ENCODE results near the gene ANTXR1.

ANTXR1 gene

GRCh38 chr2:69036926-69037325 is 23.9 kb downstream of the ANTXR1 start:
- DNase-seq = no peak

- no peak for DNase-seq
Observed at GRCh38 chr2:69041214-69041613, 28.2 kb downstream of the ANTXR1 start.

GRCh38 chr2:69043736-69044400 is 30.9 kb downstream of the ANTXR1 start:
- no peak for DNase-seq

- DNase-seq = no peak
Observed at GRCh38 chr2:69046221-69046662, 33.3 kb downstream of the ANTXR1 start.

GRCh38 chr2:69047625-69048145 is 34.7 kb downstream of the ANTXR1 start:
- DNase-seq = no peak

- DNase-seq = no peak
Observed at GRCh38 chr2:69050802-69051201, 37.8 kb downstream of the ANTXR1 start.

GRCh38 chr2:69053416-69053965 is 40.5 kb downstream of the ANTXR1 start:
- DNase-seq = no peak

GRCh38 chr2:69054431-69054830 is 41.5 kb downstream of the ANTXR1 start:
- DNase-seq = no peak

- DNase-seq = no peak
Observed at GRCh38 chr2:69055688-69056470, 42.9 kb downstream of the ANTXR1 start.

GRCh38 chr2:69057660-69058059 is 44.7 kb downstream of the ANTXR1 start:
- no peak for DNase-seq

GRCh38 chr2:69059731-69060290 is 46.8 kb downstream of the ANTXR1 start:
- DNase-seq = no peak

GRCh38 chr2:69060938-69061501 is 48.0 kb downstream of the ANTXR1 start:
- DNase-seq = no peak

GRCh38 chr2:69061525-69061924 is 48.5 kb downstream of the ANTXR1 start:
- no peak for DNase-seq

GRCh38 chr2:69062307-69062962 is 49.5 kb downstream of the ANTXR1 start:
- DNase-seq = no peak

- DNase-seq = no peak
Observed at GRCh38 chr2:69065735-69066336, 52.9 kb downstream of the ANTXR1 start.

GRCh38 chr2:69067026-69067630 is 54.1 kb downstream of the ANTXR1 start:
- DNase-seq = no peak

GRCh38 chr2:69067866-69068265 is 54.9 kb downstream of the ANTXR1 start:
- DNase-seq = no peak

- no peak for DNase-seq
Observed at GRCh38 chr2:69070969-69071368, 58.0 kb downstream of the ANTXR1 start.

- DNase-seq = no peak
Observed at GRCh38 chr2:69073928-69074570, 61.1 kb downstream of the ANTXR1 start.

GRCh38 chr2:69074918-69075317 is 61.9 kb downstream of the ANTXR1 start:
- DNase-seq = no peak

GRCh38 chr2:69075486-69075885 is 62.5 kb downstream of the ANTXR1 start:
- no peak for DNase-seq
